Heart right ventricle (tissue), 16 donors: ENCODE results near the gene NPIPB8. TPM values are rescaled to one million over a fixed set of nuclear protein-coding genes. Genes with fewer than 3 reads are reported as not detected.
"Not testable (repeated sequence)": the region's sequence is repeated elsewhere in the genome, so short reads cannot be mapped to it uniquely, and the experiment has no call there.

Source experiments
- ATAC-seq, 8 donors: fragments of 200-7000 bp; cut with Tn5 transposase; one replicate each; pipeline ENCODE4 v1.9.1; 2020; ENCODE audit warnings: mild to moderate bottlenecking in 8 of 8, moderate library complexity in 8 of 8, moderate number of reproducible peaks in 1 of 8
- DNase-seq, 2 donors: peaks; one replicate each; pipeline ENCODE4 v3.0.0-alpha.2; 2020
- H3K27ac ChIP-seq, 10 donors: fragments of 200-600 bp; sonication (generic) in 2 of 10; one replicate each; pipeline versions ENCODE4 v1.5.0 to v1.8.0; 2020 to 2022; ENCODE audit warnings: mild to moderate bottlenecking in 3 of 10
- H3K27me3 ChIP-seq, 7 donors: fragments of 200-600 bp; one replicate each; pipeline ENCODE4 v1.8.0; 2021 to 2022; ENCODE audit warnings: mild to moderate bottlenecking in 2 of 7
- H3K36me3 ChIP-seq, 9 donors: fragments of 200-600 bp; sonication (generic) in 1 of 9; one replicate each; pipeline versions ENCODE4 v1.5.0 to v1.8.0; 2020 to 2022; ENCODE audit warnings: mild to moderate bottlenecking in 2 of 9
- H3K4me1 ChIP-seq, 9 donors: fragments of 200-600 bp; sonication (generic) in 1 of 9; one replicate each; pipeline versions ENCODE4 v1.5.0 to v1.8.0; 2020 to 2022; ENCODE audit warnings: mild to moderate bottlenecking in 4 of 9
- H3K4me3 ChIP-seq, 10 donors: fragments of 200-600 bp; sonication (generic) in 2 of 10; one replicate each; pipeline versions ENCODE4 v1.5.0 to v1.8.0; 2020 to 2022; ENCODE audit warnings: mild to moderate bottlenecking in 7 of 10, moderate library complexity in 2 of 10
- H3K9me3 ChIP-seq, 11 donors: fragments of 200-600 bp in 10 of 11; sonication (generic) in 2 of 11; one replicate each; pipeline versions ENCODE4 v1.5.0 to v1.8.0; 2013 to 2022; ENCODE audit warnings: mild to moderate bottlenecking in 2 of 11, control low read depth in 1 of 11, moderate library complexity in 1 of 11
- CTCF ChIP-seq, 9 donors: fragments of 200-600 bp; sonication (generic) in 2 of 9; IDR thresholded peaks; one replicate each; pipeline versions ENCODE4 v1.5.0 to v1.8.0; 2021 to 2022; ENCODE audit warnings: antibody characterized with exemption in 9 of 9, mild to moderate bottlenecking in 5 of 9, moderate library complexity in 1 of 9
- WGBS, 2 donors: extraction: QIAGEN DNeasy Blood & Tissue Kit; methylation state at CpG; one replicate each; pipeline ENCODE4 v1.1.7; 2013; ENCODE audit warnings: inconsistent platforms in 1 of 2; 5-methylcytosine and 5-hydroxymethylcytosine counted together
- intact Hi-C, 10 donors: fragments of 100-400 bp; cut with DNase I; formaldehyde crosslinking; loops; one replicate each; pipeline versions ENCODE4 v1.11.1 to v1.14.2; 2022
- polyA plus RNA-seq, 2 donors: library from polyadenylated mRNA; stranded (reverse); fragments of 200-250 nt; gene quantifications; one replicate each; pipeline ENCODE4 v1.2.3, GENCODE V29; 2013
- total RNA-seq, 10 donors: library from RNA; stranded (reverse); fragmentation: NEBNext Ultra II Directional in 3 of 10; extraction: Animal tissue kit (Norgen Biotek cat#: 25700) in 3 of 10; gene quantifications; one replicate each; pipeline versions ENCODE4 v1.2.1 to v1.2.4, GENCODE V29; 2021 to 2023
- donor health status: Arrhythmogenic right ventricular cardiomyopathy.
- donor health status: ischemic (EF 13 %, LVEDD 7.1; RV severe dilation, severe dysfunction).
- donor health status: healthy with polysubstance abuse.
- donor health status: DM: no; HTN: yes; CAD: no.
- donor health status: DM: no; HTN: no; CAD: no.
- donor health status: ischemic (EF 25% LVEDD 6.9; RV normal size, moderate dysfunction).
- donor health status: ischemic (EF 25% LVEDD 5.7; RV mildly dilated, moderate dysfunction).
- donor health status: healthy.
- donor health status: DM: yes; HTN: yes; CAD: no.
- donor health status: Ischemic cardiomyopathy.
- donor health status: ischemic (EF 35%, LVEDD 5.7; RV mildly dilated, moderate dysfunction).
- donor health status: nonischemic (EF 11% LVEDD 7.7; RV severe dilation, severe dysfunction).
- donor health status: DM: yes; HTN: yes; CAD: no.
- donor health status: PGD.
- donor health status: ischemic (EF 29% LVEDD 5.4; RV normal size, mild dysfunction).
- donor health status: nonischemic (EF 23%, LVEDD 6.1; RV moderate dilation, normal function).

The NPIPB8 gene
- total and polyA plus RNA-seq, 12 donors: 0.61 TPM; not detected in 11

DNA sequence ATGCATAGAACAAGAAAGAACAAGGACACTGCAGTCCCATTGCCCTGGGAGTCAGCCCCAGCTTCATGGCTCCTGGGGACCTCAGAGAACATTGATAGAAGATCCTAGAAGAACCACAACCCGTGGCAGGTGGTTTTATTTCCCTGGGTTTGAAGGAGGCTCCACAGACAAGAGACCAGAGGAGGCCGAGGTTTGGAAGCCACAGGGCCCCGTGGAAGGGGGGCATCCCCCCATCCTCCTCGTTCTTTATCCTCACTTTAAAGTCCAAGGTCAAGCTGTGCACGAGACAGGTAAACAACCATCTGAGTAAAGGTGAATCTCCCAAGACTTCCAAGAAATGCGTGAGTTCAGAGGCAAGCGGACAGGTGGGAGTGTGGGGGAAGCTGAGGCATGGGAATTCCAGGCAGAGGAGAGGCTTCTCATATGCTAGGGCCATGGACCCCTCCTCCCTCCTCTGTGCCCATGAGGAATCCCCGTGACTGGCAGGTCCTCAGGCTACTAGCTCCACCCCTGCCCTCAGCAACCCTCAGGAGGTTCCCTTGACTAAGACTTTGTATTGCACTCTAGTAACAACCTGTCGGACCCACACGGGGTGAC lies 27.2 kb upstream of the NPIPB8 start:
- DNase-seq (no peak), ATAC-seq (no peak)
- intact Hi-C loops: no loop called here
- 83 to 84% methylated on average over 10 of the region's 10 CpGs for WGBS, 2 donors
- Histone ChIP-seq H3K36me3 (peaks cover 0 to 20% (median 0%) of the 10 kb centered on the region in 9 donors), H3K27ac (peak overlapping the region in 9 of 10 donors; percentile 51 to 84 (median 72)), H3K27me3 (no peaks in the 10 kb centered on the region), H3K4me3 (peak overlapping the region in 4 of 10 donors; percentile 52 to 54 (median 54)), H3K9me3 (no peaks in the 10 kb centered on the region), H3K4me1 (peaks cover 0 to 23% (median 16%) of the 10 kb centered on the region in 9 donors)
- TF ChIP-seq CTCF (IDR thresholded peaks at IDR 0.05): no peak

GRCh38 chr16:28612359-28613280 lies 25.2 kb upstream of the NPIPB8 start:
- intact Hi-C loops, H3K27ac ChIP-seq, H3K4me3 ChIP-seq, DNase-seq, H3K36me3 ChIP-seq, H3K9me3 ChIP-seq, H3K27me3 ChIP-seq: not testable (repeated sequence)
- peaks cover 0 to 30% (median 16%) of the 10 kb centered on the region in 9 donors for H3K4me1 ChIP-seq
- no CpG with 5 or more reads among the region's 17 CpGs for WGBS, 2 donors
- peak in 2 of 8 donors; percentile 6 to 17 for ATAC-seq

DNA sequence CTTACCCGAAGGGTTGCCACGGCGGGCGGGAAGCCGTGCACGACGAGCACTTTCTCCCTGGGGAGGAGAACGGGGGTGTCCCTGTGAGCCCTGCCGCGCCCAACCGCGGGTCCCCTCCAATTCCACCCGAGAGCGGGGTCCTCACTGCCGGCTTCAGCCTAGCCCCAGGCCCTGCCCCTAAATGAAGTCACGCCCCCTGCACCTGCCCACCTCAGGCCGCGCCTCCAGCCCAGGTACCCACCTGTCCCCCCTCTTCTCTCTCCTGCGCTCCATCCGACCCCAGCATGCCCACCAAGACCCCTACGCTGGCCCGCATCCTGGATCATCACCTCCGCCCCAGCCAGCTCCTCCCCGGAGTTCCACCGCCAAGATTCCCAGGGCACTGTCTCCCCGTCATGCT lies 24.0 kb upstream of the NPIPB8 start:
- DNase-seq, H3K4me3 ChIP-seq, H3K9me3 ChIP-seq, H3K36me3 ChIP-seq, H3K27me3 ChIP-seq, ATAC-seq, intact Hi-C loops, H3K27ac ChIP-seq: not testable (repeated sequence)
- WGBS, 2 donors: 11 to 26% methylated on average over 3 to 7 of the region's 26 CpGs
- peaks cover 0 to 29% (median 16%) of the 10 kb centered on the region in 9 donors for H3K4me1 ChIP-seq

DNA sequence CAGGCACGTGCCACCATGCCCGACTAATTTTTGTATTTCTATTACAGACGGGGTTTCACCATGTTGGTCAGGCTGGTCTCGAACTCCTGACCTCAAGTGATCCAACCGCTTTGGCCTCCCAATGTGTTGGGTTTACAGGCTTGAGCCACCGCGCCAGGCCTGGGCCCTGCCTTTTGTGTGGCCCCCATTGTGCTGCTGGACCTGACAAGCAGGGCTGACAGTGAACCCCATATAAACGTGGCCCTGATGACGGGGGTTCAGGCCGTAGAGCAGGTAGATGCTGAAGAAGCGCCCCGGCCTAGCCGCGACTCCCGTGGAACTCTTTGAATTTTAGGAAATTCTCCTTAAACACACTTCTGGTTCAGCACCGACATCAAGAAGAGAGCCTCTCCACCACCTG lies 23.3 kb upstream of the NPIPB8 start:
- H3K9me3 ChIP-seq, DNase-seq, ATAC-seq, intact Hi-C loops, H3K4me3 ChIP-seq, H3K36me3 ChIP-seq, H3K27ac ChIP-seq, H3K27me3 ChIP-seq: not testable (repeated sequence)
- peaks cover 0 to 22% (median 10%) of the 10 kb centered on the region in 9 donors for H3K4me1 ChIP-seq
- WGBS, 2 donors: 74 to 83% methylated on average over 13 to 14 of the region's 16 CpGs

DNA sequence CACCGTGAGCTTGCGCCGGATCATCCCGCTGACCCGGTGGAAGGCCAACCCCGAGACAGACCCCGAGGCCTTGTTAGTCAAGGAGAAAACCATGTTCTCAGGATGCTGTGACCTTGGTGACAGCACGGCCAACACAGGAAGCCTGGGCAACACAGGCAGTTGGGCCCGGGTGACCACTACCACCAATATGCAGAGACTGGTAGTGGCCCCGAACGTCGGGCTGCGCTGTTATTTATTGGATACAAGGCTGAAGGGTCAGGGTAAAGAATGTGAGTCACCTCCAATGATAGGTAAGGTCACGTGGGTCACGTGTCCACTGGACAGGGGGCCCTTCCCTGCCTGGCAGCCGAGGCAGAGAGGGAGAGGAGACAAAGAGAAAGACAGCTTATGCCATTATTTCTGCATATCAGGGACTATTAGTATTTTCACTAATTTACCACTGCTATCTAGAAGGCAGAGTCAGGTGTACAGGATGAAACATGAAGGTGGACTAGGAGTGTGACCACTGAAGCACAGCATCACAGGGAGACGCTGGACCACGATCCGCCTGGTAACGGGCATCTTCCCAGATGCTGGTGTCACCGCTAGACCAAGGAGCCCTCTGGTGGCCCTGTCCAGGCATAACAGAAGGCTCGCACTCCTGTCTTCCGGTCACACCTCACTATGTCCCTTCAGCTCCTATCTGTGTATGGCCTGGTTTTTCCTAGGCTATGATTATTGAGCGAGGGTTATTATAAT lies 22.2 kb upstream of the NPIPB8 start:
- intact Hi-C loops: loop anchor here in 6 of 10 donors (5.0 kb wide), 4 partner anchors 63 to 338 kb away; partner anchors contain the start of genes APOBR (in 3 of the 6), CLN3 (in 3 of the 6), NUPR1 (in 1 of the 6) and SGF29 (in 1 of the 6)
- TF ChIP-seq CTCF (IDR thresholded peaks at IDR 0.05): peak; percentile 46 to 80 (median 74)
- DNase-seq: peak; percentile 63 to 64
- not testable (repeated sequence) for H3K9me3 ChIP-seq, H3K27me3 ChIP-seq, H3K27ac ChIP-seq, H3K4me3 ChIP-seq
- peak in 3 of 8 donors; percentile 50 to 56 (median 54) for ATAC-seq
- peaks cover 0 to 11% (median 1%) of the 10 kb centered on the region in 9 donors for H3K4me1 ChIP-seq
- H3K36me3 ChIP-seq: peaks cover 0 to 13% (median 0%) of the 10 kb centered on the region in 9 donors
- 41 to 42% methylated on average over 16 to 17 of the region's 24 CpGs for WGBS, 2 donors

- DNase-seq: not testable (repeated sequence)
These were observed 21.7 kb upstream of the NPIPB8 start for GRCh38 chr16:28616224-28616577.

More at GRCh38 chr16:28616224-28616577, 21.7 kb upstream of the NPIPB8 start:
- WGBS, 2 donors: 78 to 81% methylated on average over 7 of the region's 7 CpGs
- H3K36me3 ChIP-seq: peaks cover 0 to 13% (median 0%) of the 10 kb centered on the region in 9 donors
- intact Hi-C loops: loop anchor here in 6 of 10 donors (5.0 kb wide), 4 partner anchors 64 to 339 kb away; partner anchors contain the start of genes APOBR (in 3 of the 6), CLN3 (in 3 of the 6), NUPR1 (in 1 of the 6) and SGF29 (in 1 of the 6)
- not testable (repeated sequence) for H3K4me3 ChIP-seq, ATAC-seq, H3K27me3 ChIP-seq, H3K9me3 ChIP-seq, H3K4me1 ChIP-seq, H3K27ac ChIP-seq
